Keratinocyte (primary cell): ENCODE data around the gene TBPL2. TPM values are rescaled to one million over a fixed set of nuclear protein-coding genes. Genes with fewer than 3 reads are reported as not detected.

Experiments
- DNase-seq: peaks from one replicate; pipeline ENCODE4 v3.0.0-alpha.2; 2011; ENCODE audit warnings: low read depth, missing footprints, low spot score
- FAIRE-seq: peaks from 2 replicates; lab custom pipeline; 2011; peaks lifted over from hg19 to GRCh38; lab: Jason Lieb, UNC
- H2AFZ ChIP-seq: 2 replicates; pipeline ENCODE4 v1.6.0; 2012; ENCODE audit warnings: low read length, control low read depth, inconsistent platforms; ENCODE audit not compliant: control insufficient read depth
- H3K27ac ChIP-seq: 2 replicates; pipeline ENCODE4 v1.5.1; 2011; ENCODE audit warnings: low read length; ENCODE audit not compliant: control insufficient read depth, insufficient read depth
- H3K27me3 ChIP-seq: 3 replicates; pipeline ENCODE4 v1.6.0; 2011; ENCODE audit warnings: low read length; ENCODE audit not compliant: control insufficient read depth, insufficient read depth; ENCODE audit errors: extremely low read depth
- H3K36me3 ChIP-seq, 2 experiments: 2 replicates in 1 of 2; 3 replicates in 1 of 2; pipeline ENCODE4 v1.5.1; 2011; ENCODE audit warnings: low read length in 2 of 2, mild to moderate bottlenecking in 1 of 2; ENCODE audit not compliant: control insufficient read depth in 2 of 2, insufficient read depth in 2 of 2; ENCODE audit errors: extremely low read depth in 1 of 2
- H3K4me1 ChIP-seq: 3 replicates; pipeline ENCODE4 v1.5.1; 2011; ENCODE audit warnings: low read length; ENCODE audit not compliant: control insufficient read depth, insufficient read depth; ENCODE audit errors: extremely low read depth
- H3K4me2 ChIP-seq: 3 replicates; pipeline ENCODE4 v1.6.0; 2011; ENCODE audit warnings: low read depth, low read length; ENCODE audit not compliant: control insufficient read depth, insufficient read depth; ENCODE audit errors: extremely low read depth
- H3K4me3 ChIP-seq, 3 experiments: fragments of 200-600 bp in 1 of 3; sonication (generic) in 1 of 3; 2 replicates in 2 of 3; 3 replicates in 1 of 3; pipeline ENCODE4 v1.5.1; 2011 to 2016; ENCODE audit warnings: low read length in 3 of 3, mild to moderate bottlenecking in 3 of 3, control low read depth in 2 of 3, inconsistent platforms in 1 of 3, low read depth in 1 of 3, mixed read lengths in 1 of 3, mixed run types in 1 of 3, moderate library complexity in 1 of 3; ENCODE audit not compliant: control insufficient read depth in 2 of 3, insufficient read depth in 2 of 3; ENCODE audit errors: extremely low read depth in 1 of 3
- H3K79me2 ChIP-seq: 2 replicates; pipeline ENCODE4 v1.6.0; 2012; ENCODE audit warnings: low read length; ENCODE audit not compliant: control insufficient read depth, insufficient read depth
- H3K9ac ChIP-seq: 3 replicates; pipeline ENCODE4 v1.6.0; 2011; ENCODE audit warnings: low read length; ENCODE audit not compliant: control insufficient read depth, insufficient read depth; ENCODE audit errors: extremely low read depth
- H3K9me1 ChIP-seq: 3 replicates; pipeline ENCODE4 v1.6.0; 2011; ENCODE audit warnings: low read length; ENCODE audit not compliant: control insufficient read depth, insufficient read depth; ENCODE audit errors: extremely low read depth
- H3K9me3 ChIP-seq: 2 replicates; pipeline ENCODE4 v1.5.1; 2012; ENCODE audit warnings: low read depth, low read length; ENCODE audit not compliant: control insufficient read depth
- H4K20me1 ChIP-seq: 3 replicates; pipeline ENCODE4 v1.6.0; 2011; ENCODE audit warnings: low read length; ENCODE audit not compliant: control insufficient read depth, insufficient read depth; ENCODE audit errors: extremely low read depth
- EZH2 ChIP-seq: IDR thresholded peaks from one replicate; pipeline ENCODE4 v1.6.1; 2012; ENCODE audit warnings: inconsistent platforms, mild to moderate bottlenecking, low read length, moderate library complexity
- dilution Hi-C: fragments of 300-500 bp; cut with MboI; formaldehyde crosslinking; loops from one replicate; pipeline ENCODE4 v1.7.0; 2020; ENCODE audit warnings: low sequenced_read_pairs; ENCODE audit not compliant: extremely low pct_ligation_motif_present
- polyA plus RNA-seq, 5 experiments: library from polyadenylated mRNA; depleted of rRNA in 3 of 5; stranded (reverse) in 3 of 5; stranded (forward) in 1 of 5; unstranded in 1 of 5; fragments of >200 nt; gene quantifications; 1 replicate in 1 of 5; 2 replicates in 3 of 5; 3 replicates in 1 of 5; pipeline versions ENCODE4 v1.2.1 to v1.2.3, GENCODE V29; 2011 to 2012; ENCODE audit warnings: missing spikeins in 2 of 5, low read depth in 1 of 5, low replicate concordance in 1 of 5
- TF ChIP-seq, protein P1 (sequence below), 3 experiments: IDR thresholded peaks in 1 of 3; conservative IDR thresholded peaks in 1 of 3; optimal IDR thresholded peaks in 1 of 3; 2 replicates in 2 of 3; 3 replicates in 1 of 3; pipeline versions ENCODE3 to v1.5.1; 2011; ENCODE audit warnings: low read length in 3 of 3, mild to moderate bottlenecking in 3 of 3, moderate library complexity in 2 of 3, control low read depth in 1 of 3, inconsistent platforms in 1 of 3; ENCODE audit not compliant: insufficient read depth in 2 of 3; ENCODE audit errors: extremely low read depth in 1 of 3

The TBPL2 gene
- polyA plus RNA-seq, 1 donor (not counting 4 experiments of a cell fraction or from before 2014, with no cell fraction given) = not detected

DNA sequence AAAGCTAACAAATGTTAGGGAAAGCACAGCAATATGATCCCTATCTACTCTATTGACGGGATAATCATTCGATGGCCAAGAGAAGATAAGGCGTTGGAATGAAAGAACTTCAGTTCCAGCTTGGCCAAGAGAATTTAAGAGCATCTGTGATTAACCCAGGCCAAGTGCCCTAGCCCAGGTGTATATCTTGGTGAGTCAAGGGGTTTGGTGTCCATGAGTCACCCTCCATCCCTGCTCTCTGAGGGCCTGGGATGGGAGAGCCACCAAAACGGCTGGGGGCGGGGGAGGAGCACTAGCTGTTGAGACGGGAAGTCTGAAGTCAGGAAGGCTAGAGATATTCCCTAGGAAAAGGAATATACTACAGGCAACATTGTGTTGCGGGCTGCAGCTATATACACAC, 13.0 kb downstream of the TBPL2 start:
- Histone ChIP-seq H3K79me2 (no peaks in the 10 kb centered on the region), H2AFZ (no peak overlapping the region), H3K9ac (no peak overlapping the region), H3K27ac (no peak overlapping the region), H3K4me3 (no peak overlapping the region), H3K27me3 (no peaks in the 10 kb centered on the region), H4K20me1 (no peaks in the 10 kb centered on the region), H3K4me2 (peak overlapping the region; percentile 17), H3K36me3 (no peaks in the 10 kb centered on the region), H3K9me1 (no peaks in the 10 kb centered on the region), H3K9me3 (no peaks in the 10 kb centered on the region), H3K4me1 (peaks cover 28% of the 10 kb centered on the region)
- TF ChIP-seq, protein P1, sequence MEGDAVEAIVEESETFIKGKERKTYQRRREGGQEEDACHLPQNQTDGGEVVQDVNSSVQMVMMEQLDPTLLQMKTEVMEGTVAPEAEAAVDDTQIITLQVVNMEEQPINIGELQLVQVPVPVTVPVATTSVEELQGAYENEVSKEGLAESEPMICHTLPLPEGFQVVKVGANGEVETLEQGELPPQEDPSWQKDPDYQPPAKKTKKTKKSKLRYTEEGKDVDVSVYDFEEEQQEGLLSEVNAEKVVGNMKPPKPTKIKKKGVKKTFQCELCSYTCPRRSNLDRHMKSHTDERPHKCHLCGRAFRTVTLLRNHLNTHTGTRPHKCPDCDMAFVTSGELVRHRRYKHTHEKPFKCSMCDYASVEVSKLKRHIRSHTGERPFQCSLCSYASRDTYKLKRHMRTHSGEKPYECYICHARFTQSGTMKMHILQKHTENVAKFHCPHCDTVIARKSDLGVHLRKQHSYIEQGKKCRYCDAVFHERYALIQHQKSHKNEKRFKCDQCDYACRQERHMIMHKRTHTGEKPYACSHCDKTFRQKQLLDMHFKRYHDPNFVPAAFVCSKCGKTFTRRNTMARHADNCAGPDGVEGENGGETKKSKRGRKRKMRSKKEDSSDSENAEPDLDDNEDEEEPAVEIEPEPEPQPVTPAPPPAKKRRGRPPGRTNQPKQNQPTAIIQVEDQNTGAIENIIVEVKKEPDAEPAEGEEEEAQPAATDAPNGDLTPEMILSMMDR (optimal IDR thresholded peaks at IDR 0.05 in 1 of 3, IDR thresholded peaks at IDR 0.05 in 1 of 3, conservative IDR thresholded peaks at IDR 0.05 in 1 of 3; ENCODE audit: extremely low read depth in 1 of 3, insufficient read depth in 2 of 3, low read length in 3 of 3) = no peak
- dilution Hi-C loops = no loop called here
- peak; percentile 78 for DNase-seq
- peak; percentile 90 for FAIRE-seq

DNA sequence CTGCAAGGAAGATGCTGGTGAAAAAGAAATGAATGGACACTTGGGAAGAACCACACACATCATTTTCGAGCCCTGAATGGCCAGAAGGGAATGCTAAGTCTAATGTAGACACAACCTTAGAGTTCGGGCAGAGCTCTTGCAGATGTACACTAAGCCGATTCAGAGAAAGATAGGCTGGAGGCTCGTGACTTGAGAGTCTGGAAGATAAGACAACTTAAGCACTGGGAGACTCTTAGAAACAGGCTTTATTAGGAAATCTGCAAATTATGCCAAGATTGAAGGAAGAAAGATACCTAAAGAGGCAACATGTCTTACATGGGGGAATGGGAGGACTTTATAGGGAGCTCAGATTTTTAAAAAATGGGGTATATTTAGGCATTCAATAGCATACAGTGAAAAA, 13.5 kb downstream of the TBPL2 start:
- Histone ChIP-seq H3K9ac (no peak overlapping the region), H3K4me3 (no peak overlapping the region), H3K27ac (no peak overlapping the region), H4K20me1 (no peaks in the 10 kb centered on the region), H2AFZ (no peak overlapping the region), H3K27me3 (no peaks in the 10 kb centered on the region), H3K36me3 (no peaks in the 10 kb centered on the region), H3K4me1 (peaks cover 28% of the 10 kb centered on the region), H3K79me2 (no peaks in the 10 kb centered on the region), H3K9me3 (no peaks in the 10 kb centered on the region), H3K9me1 (no peaks in the 10 kb centered on the region), H3K4me2 (no peak overlapping the region)
- DNase-seq = no peak
- TF ChIP-seq, protein P1 (optimal IDR thresholded peaks at IDR 0.05 in 1 of 3, IDR thresholded peaks at IDR 0.05 in 1 of 3, conservative IDR thresholded peaks at IDR 0.05 in 1 of 3; ENCODE audit: extremely low read depth in 1 of 3, insufficient read depth in 2 of 3, low read length in 3 of 3) = no peak
- no peak for TF ChIP-seq EZH2
- FAIRE-seq = peak; percentile 29
- dilution Hi-C loops = no loop called here
